Naive thymus-derived CD4-positive, alpha-beta T cell (primary cell): ENCODE results near the gene PRXL2A. TPM values are rescaled to one million over a fixed set of nuclear protein-coding genes. Genes with fewer than 3 reads are reported as not detected.

Experiments used
- ATAC-seq: fragments of 150-1000 bp; cut with Tn5 transposase; 2 replicates; pipeline ENCODE4 v1.10.0; 2021; ENCODE audit warnings: mild to moderate bottlenecking, moderate library complexity
- CTCF ChIA-PET: fragments of 350-600 bp; sonication (Branson Sonifier 250); formaldehyde crosslinking; loops from one replicate; lab custom pipeline; 2021; ENCODE audit warnings: antibody characterized with exemption; lab: Charles Lee
- POLR2A ChIA-PET: fragments of 350-600 bp; sonication (Branson Sonifier 250); formaldehyde crosslinking; loops from one replicate; lab custom pipeline; 2021; ENCODE audit warnings: antibody characterized with exemption, inconsistent platforms; lab: Charles Lee
- DNase-seq, 9 donors: peaks; one replicate each; pipeline versions ENCODE4 v3.0.0 to v3.0.0-alpha.2; 2020 to 2022; ENCODE audit warnings: mixed read lengths in 1 of 9
- H3K27ac ChIP-seq: one replicate; pipeline ENCODE4 v1.7.0; 2013; ENCODE audit warnings: mild to moderate bottlenecking, low read depth, low read length, moderate library complexity
- H3K27me3 ChIP-seq, 2 donors: one replicate each; pipeline ENCODE4 v1.7.0; 2013; ENCODE audit warnings: low read length in 2 of 2, mild to moderate bottlenecking in 2 of 2, moderate library complexity in 2 of 2; ENCODE audit not compliant: control insufficient read depth in 2 of 2, insufficient read depth in 2 of 2
- H3K36me3 ChIP-seq, 3 experiments: 1 replicate in 2 of 3; 2 replicates in 1 of 3; pipeline ENCODE4 v1.7.0; 2013; ENCODE audit warnings: low read length in 3 of 3, mild to moderate bottlenecking in 3 of 3, moderate library complexity in 1 of 3; ENCODE audit not compliant: insufficient read depth in 3 of 3, control insufficient read depth in 2 of 3
- H3K4me1 ChIP-seq, 2 donors: one replicate each; pipeline ENCODE4 v1.7.0; 2013; ENCODE audit warnings: low read length in 2 of 2, mild to moderate bottlenecking in 2 of 2, moderate library complexity in 1 of 2; ENCODE audit not compliant: control insufficient read depth in 2 of 2, insufficient read depth in 2 of 2
- H3K4me3 ChIP-seq: 2 replicates; pipeline ENCODE4 v1.7.0; 2013; ENCODE audit warnings: mild to moderate bottlenecking, low read length
- H3K9me3 ChIP-seq, 3 experiments: 1 replicate in 2 of 3; 2 replicates in 1 of 3; pipeline ENCODE4 v1.7.0; 2013; ENCODE audit warnings: low read length in 3 of 3; ENCODE audit not compliant: control insufficient read depth in 2 of 3
- H3K27ac Mint-ChIP-seq, 9 donors: one replicate each; pipeline ENCODE4 v1.8.0; 2020 to 2022; ENCODE audit warnings: mixed read lengths in 9 of 9, mild to moderate bottlenecking in 8 of 9, moderate library complexity in 5 of 9, inconsistent platforms in 2 of 9
- H3K27me3 Mint-ChIP-seq, 5 donors: one replicate each; pipeline ENCODE4 v1.8.0; 2021 to 2022; ENCODE audit warnings: mixed read lengths in 5 of 5, mild to moderate bottlenecking in 1 of 5
- H3K36me3 Mint-ChIP-seq, 5 donors: one replicate each; pipeline ENCODE4 v1.8.0; 2020 to 2022; ENCODE audit warnings: mixed read lengths in 5 of 5, mild to moderate bottlenecking in 3 of 5, inconsistent platforms in 1 of 5
- H3K4me1 Mint-ChIP-seq, 7 donors: one replicate each; pipeline ENCODE4 v1.8.0; 2020 to 2022; ENCODE audit warnings: mixed read lengths in 7 of 7, mild to moderate bottlenecking in 3 of 7, inconsistent platforms in 1 of 7
- H3K4me3 Mint-ChIP-seq, 10 donors: one replicate each; pipeline ENCODE4 v1.8.0; 2020 to 2022; ENCODE audit warnings: mild to moderate bottlenecking in 10 of 10, mixed read lengths in 10 of 10, moderate library complexity in 6 of 10, inconsistent platforms in 2 of 10
- H3K9me3 Mint-ChIP-seq, 11 donors: one replicate each; pipeline ENCODE4 v1.8.0; 2020 to 2022; ENCODE audit warnings: mixed read lengths in 11 of 11, mild to moderate bottlenecking in 4 of 11, inconsistent platforms in 1 of 11, moderate library complexity in 1 of 11
- intact Hi-C, 2 donors: fragments of 100-400 bp; cut with micrococcal nuclease; formaldehyde crosslinking; loops; one replicate each; pipeline ENCODE4 v1.15.1; 2023
- polyA plus RNA-seq, 2 donors: library from polyadenylated mRNA; unstranded; fragments of 300-500 nt; fragmentation: Illumina TruSeq; gene quantifications; one replicate each; pipeline ENCODE4 v1.2.3, GENCODE V29; 2021
- total RNA-seq, 6 experiments: library from RNA in 5 of 6; stranded (reverse) in 5 of 6; gene quantifications; 1 replicate in 5 of 6; 2 replicates in 1 of 6; pipeline ENCODE4 v1.2.3 and lab custom pipeline; 2021 to 2026

Gene PRXL2A
- total and polyA plus RNA-seq, 7 experiments from 2014 or later: 5.6 to 20.1 (median 8.6) TPM

- CTCF ChIA-PET: interaction anchor here (1.1 kb wide), 1 partner anchor 50 kb away, joined by 3 read pairs; no protein-coding TSS in a partner anchor
These were observed 13.9 kb upstream of the PRXL2A start for GRCh38 chr10:80394358-80394916.

DNA sequence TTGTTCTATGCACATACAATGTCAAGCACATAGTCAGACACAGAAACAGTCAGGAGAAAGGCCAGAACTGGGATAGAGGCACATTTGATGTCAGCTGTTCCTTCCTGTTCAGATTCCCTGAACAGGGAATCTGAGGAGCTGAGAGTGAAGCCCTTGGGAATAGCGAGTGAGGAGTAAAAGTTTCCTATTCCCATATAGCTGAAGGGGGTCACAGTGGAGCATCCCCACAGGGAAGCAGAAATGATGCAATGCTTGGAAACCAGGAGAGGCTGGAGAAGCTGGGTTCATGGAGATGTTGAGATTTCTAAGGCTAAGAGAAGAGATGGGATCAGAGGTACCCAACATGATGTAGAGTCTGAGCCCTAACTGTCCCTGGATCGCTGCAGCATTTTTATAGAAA is 11.3 kb upstream of the PRXL2A start:
- no peak overlapping the region for H3K27ac ChIP-seq
- H3K36me3 Mint-ChIP-seq: no peaks in the 10 kb centered on the region
- ChIA-PET CTCF (no interaction called here), POLR2A (interaction anchor here (0.9 kb wide), 1 partner anchor 11 kb away, joined by 4 read pairs; the partner anchor contains the start of gene PRXL2A)
- H3K4me3 ChIP-seq: no peak overlapping the region
- H3K4me1 ChIP-seq: no peaks in the 10 kb centered on the region
- H3K36me3 ChIP-seq: no peaks in the 10 kb centered on the region
- no peaks in the 10 kb centered on the region for H3K27me3 ChIP-seq
- H3K4me3 Mint-ChIP-seq: no peak overlapping the region
- H3K9me3 Mint-ChIP-seq: peaks cover 0 to under 1% (median 0%) of the 10 kb centered on the region in 11 donors
- intact Hi-C loops: no loop called here
- no peak for DNase-seq
- no peaks in the 10 kb centered on the region for H3K9me3 ChIP-seq
- peak overlapping the region in 1 of 9 donors; percentile 19 for H3K27ac Mint-ChIP-seq
- ATAC-seq: no peak
- H3K4me1 Mint-ChIP-seq: no peaks in the 10 kb centered on the region
- H3K27me3 Mint-ChIP-seq: peaks cover 0 to 17% (median 0%) of the 10 kb centered on the region in 5 donors

More at GRCh38 chr10:80394358-80394916, 13.9 kb upstream of the PRXL2A start:
- Histone ChIP-seq H3K9me3 (no peaks in the 10 kb centered on the region), H3K4me1 (no peaks in the 10 kb centered on the region), H3K36me3 (no peaks in the 10 kb centered on the region), H3K4me3 (no peak overlapping the region), H3K27ac (no peak overlapping the region), H3K27me3 (no peaks in the 10 kb centered on the region)
- no peak overlapping the region for H3K27ac Mint-ChIP-seq
- peaks cover 0 to 18% (median 0%) of the 10 kb centered on the region in 5 donors for H3K27me3 Mint-ChIP-seq
- no peaks in the 10 kb centered on the region for H3K36me3 Mint-ChIP-seq
- H3K9me3 Mint-ChIP-seq: no peaks in the 10 kb centered on the region
- POLR2A ChIA-PET: no interaction called here
- H3K4me3 Mint-ChIP-seq: no peak overlapping the region
- ATAC-seq: no peak
- no peak for DNase-seq
- no peaks in the 10 kb centered on the region for H3K4me1 Mint-ChIP-seq
- intact Hi-C loops: no loop called here

DNA sequence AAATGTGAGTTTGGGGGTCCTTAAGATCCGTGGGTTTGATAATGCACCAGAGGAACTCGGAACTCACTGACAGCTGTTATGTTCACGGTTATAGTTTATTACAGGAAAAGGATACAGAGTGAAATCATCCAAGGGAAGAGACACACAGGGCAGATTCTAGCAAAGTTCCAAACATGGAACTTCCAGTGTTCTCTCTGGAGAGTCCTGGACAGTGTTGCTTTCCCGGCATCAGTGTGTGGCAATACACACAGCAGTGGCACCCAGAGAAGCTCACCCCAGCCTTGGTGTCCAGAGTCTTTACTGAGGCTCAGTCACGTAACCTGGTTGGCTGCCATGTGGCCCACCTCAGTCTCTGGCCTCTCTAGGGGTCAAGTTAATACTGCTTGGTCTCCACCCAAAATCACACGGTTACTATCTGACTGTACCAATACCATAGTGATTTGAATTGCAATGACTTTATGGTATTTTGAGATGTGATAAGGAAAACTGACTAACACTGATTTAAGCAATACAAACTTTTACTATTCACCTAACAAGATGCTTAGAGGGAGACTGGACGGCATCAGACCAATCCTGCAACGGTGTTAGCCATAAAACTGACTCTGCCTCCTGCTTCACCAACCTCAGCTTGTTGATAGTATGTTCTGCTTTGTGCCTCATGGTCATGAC is 8.1 kb upstream of the PRXL2A start:
- no peak overlapping the region for H3K4me3 Mint-ChIP-seq
- ChIA-PET POLR2A (no interaction called here), CTCF (no interaction called here)
- intact Hi-C loops: no loop called here
- Histone ChIP-seq H3K4me3 (no peak overlapping the region), H3K4me1 (no peaks in the 10 kb centered on the region), H3K27me3 (no peaks in the 10 kb centered on the region), H3K36me3 (no peaks in the 10 kb centered on the region), H3K9me3 (no peaks in the 10 kb centered on the region), H3K27ac (no peak overlapping the region)
- no peaks in the 10 kb centered on the region for H3K4me1 Mint-ChIP-seq
- DNase-seq (no peak), ATAC-seq (no peak)
- H3K9me3 Mint-ChIP-seq: peaks cover 0 to 2% (median 0%) of the 10 kb centered on the region in 11 donors
- H3K36me3 Mint-ChIP-seq: no peaks in the 10 kb centered on the region
- H3K27me3 Mint-ChIP-seq: peaks cover 0 to 18% (median 0%) of the 10 kb centered on the region in 5 donors
- H3K27ac Mint-ChIP-seq: peak overlapping the region in 1 of 9 donors; percentile 21

GRCh38 chr10:80405035-80405434 is 3.3 kb upstream of the PRXL2A start:
- ATAC-seq: no peak
- POLR2A ChIA-PET: interaction anchor here (1.0 kb wide), 1 partner anchor 43 kb away, joined by 3 read pairs; no protein-coding TSS in a partner anchor
- peaks cover 0 to 28% (median 0%) of the 10 kb centered on the region in 5 donors for H3K27me3 Mint-ChIP-seq

GRCh38 chr10:80405626-80406025 is 2.7 kb upstream of the PRXL2A start:
- no peaks in the 10 kb centered on the region for H3K9me3 ChIP-seq
- ChIA-PET POLR2A (interaction anchor here (0.6 to 1.0 kb wide), 3 partner anchors 27 to 217 kb away, joined by 3 read pairs; no protein-coding TSS in a partner anchor), CTCF (interaction anchor here (1.7 to 1.9 kb wide), 2 partner anchors 28 to 99 kb away, joined by 5 to 6 read pairs; no protein-coding TSS in a partner anchor)
- Mint-ChIP-seq H3K9me3 (peaks cover 0 to 2% (median 0%) of the 10 kb centered on the region in 11 donors), H3K27me3 (peaks cover 0 to 28% (median 0%) of the 10 kb centered on the region in 5 donors), H3K4me3 (no peak overlapping the region), H3K27ac (peak overlapping the region in 1 of 9 donors; percentile 4), H3K36me3 (peaks cover 0 to 3% (median 0%) of the 10 kb centered on the region in 5 donors), H3K4me1 (peaks cover 13 to 31% (median 20%) of the 10 kb centered on the region in 7 donors)
- no peak overlapping the region for H3K4me3 ChIP-seq
- intact Hi-C loops: loop anchor here in 1 of 2 donors (5.0 kb wide), 1 partner anchor 37 kb away; no protein-coding TSS in a partner anchor
- peaks cover 0 to 8% (median 0%) of the 10 kb centered on the region in 3 experiments for H3K36me3 ChIP-seq
- DNase-seq (no peak), ATAC-seq (no peak)
- no peaks in the 10 kb centered on the region for H3K27me3 ChIP-seq
- H3K27ac ChIP-seq: no peak overlapping the region
- peaks cover 0 to 10% of the 10 kb centered on the region in 2 donors for H3K4me1 ChIP-seq

More at GRCh38 chr10:80405035-80405434, 3.3 kb upstream of the PRXL2A start:
- peaks cover 7 to 25% (median 19%) of the 10 kb centered on the region in 7 donors for H3K4me1 Mint-ChIP-seq
- no peak for DNase-seq
- Histone ChIP-seq H3K4me1 (peaks cover 0 to 10% of the 10 kb centered on the region in 2 donors), H3K36me3 (peaks cover 0 to 8% (median 0%) of the 10 kb centered on the region in 3 experiments), H3K9me3 (no peaks in the 10 kb centered on the region), H3K27me3 (no peaks in the 10 kb centered on the region), H3K27ac (no peak overlapping the region), H3K4me3 (no peak overlapping the region)
- H3K9me3 Mint-ChIP-seq: peaks cover 0 to 2% (median 0%) of the 10 kb centered on the region in 11 donors
- no peak overlapping the region for H3K27ac Mint-ChIP-seq
- H3K4me3 Mint-ChIP-seq: no peak overlapping the region
- intact Hi-C loops: loop anchor here in 1 of 2 donors (5.0 kb wide), 1 partner anchor 37 kb away; no protein-coding TSS in a partner anchor
- CTCF ChIA-PET: interaction anchor here (1.7 to 1.9 kb wide), 2 partner anchors 27 to 100 kb away, joined by 5 to 6 read pairs; no protein-coding TSS in a partner anchor
- peaks cover 0 to 3% (median 0%) of the 10 kb centered on the region in 5 donors for H3K36me3 Mint-ChIP-seq

GRCh38 chr10:80406204-80406603 is 2.1 kb upstream of the PRXL2A start:
- peaks cover 18 to 36% (median 25%) of the 10 kb centered on the region in 7 donors for H3K4me1 Mint-ChIP-seq
- H3K9me3 ChIP-seq: no peaks in the 10 kb centered on the region
- no peak overlapping the region for H3K27ac ChIP-seq
- DNase-seq (no peak), ATAC-seq (no peak)
- peaks cover 0 to 2% (median 0%) of the 10 kb centered on the region in 11 donors for H3K9me3 Mint-ChIP-seq
- H3K36me3 Mint-ChIP-seq: peaks cover 0 to 3% (median 0%) of the 10 kb centered on the region in 5 donors
- ChIA-PET CTCF (interaction anchor here (1.7 to 1.9 kb wide), 2 partner anchors 28 to 99 kb away, joined by 5 to 6 read pairs; no protein-coding TSS in a partner anchor), POLR2A (interaction anchor here (0.6 to 1.0 kb wide), 3 partner anchors 28 to 216 kb away, joined by 3 read pairs; no protein-coding TSS in a partner anchor)
- peaks cover 0 to 28% (median 0%) of the 10 kb centered on the region in 5 donors for H3K27me3 Mint-ChIP-seq
- H3K4me1 ChIP-seq: peaks cover 0 to 10% of the 10 kb centered on the region in 2 donors
- H3K27me3 ChIP-seq: no peaks in the 10 kb centered on the region
- H3K4me3 Mint-ChIP-seq: no peak overlapping the region
- H3K36me3 ChIP-seq: peaks cover 0 to 8% (median 0%) of the 10 kb centered on the region in 3 experiments
- intact Hi-C loops: loop anchor here in 1 of 2 donors (5.0 kb wide), 1 partner anchor 36 kb away; no protein-coding TSS in a partner anchor
- no peak overlapping the region for H3K4me3 ChIP-seq
- peak overlapping the region in 3 of 9 donors; percentile 17 to 74 (median 50) for H3K27ac Mint-ChIP-seq
